ENCODE results near the gene CDH4. TPM values are rescaled to one million over a fixed set of nuclear protein-coding genes. Genes with fewer than 3 reads are reported as not detected.

Gene CDH4
- total RNA-seq, 1 donor from 2014 or later, result 1.1 TPM

DNA sequence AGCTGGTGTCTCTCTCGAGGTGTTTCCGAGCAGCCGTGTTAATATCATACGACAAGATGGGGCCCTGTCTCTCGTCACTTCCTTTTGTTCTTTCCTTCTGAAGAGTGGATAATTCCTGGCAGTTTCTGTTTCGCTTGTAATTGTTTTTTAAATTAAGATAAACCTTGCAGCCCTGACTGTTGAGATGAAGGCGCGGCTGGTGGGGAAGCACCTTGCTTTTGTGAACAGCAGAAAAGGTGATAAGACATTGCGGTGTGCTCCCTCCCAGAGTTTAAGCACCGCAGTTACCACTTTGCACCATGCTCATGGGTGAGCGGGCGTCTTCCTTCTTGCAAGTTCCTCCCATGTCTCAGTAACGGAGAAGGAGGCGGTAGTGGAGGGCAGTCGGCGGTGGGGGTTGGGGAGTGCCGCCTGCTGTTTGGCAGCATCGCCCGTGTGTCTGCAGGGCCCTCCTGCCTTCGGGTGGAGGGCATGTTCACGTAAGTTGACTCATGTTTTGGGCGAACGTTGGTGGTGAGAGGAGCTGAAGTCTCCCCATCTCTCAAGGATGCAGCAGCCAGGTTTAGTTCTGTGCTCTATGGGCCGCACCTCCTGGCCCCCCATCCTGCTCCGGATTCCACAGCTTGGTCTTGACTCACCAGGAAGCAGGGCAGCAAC is 467.8 kb downstream of the CDH4 start:
- DNase-seq, result peak; percentile 38

- DNase-seq, result no peak
Observed at GRCh38 chr20:61720348-61720696, 468.3 kb downstream of the CDH4 start.

GRCh38 chr20:61722146-61722678 is 470.2 kb downstream of the CDH4 start:
- no peak for DNase-seq

DNA sequence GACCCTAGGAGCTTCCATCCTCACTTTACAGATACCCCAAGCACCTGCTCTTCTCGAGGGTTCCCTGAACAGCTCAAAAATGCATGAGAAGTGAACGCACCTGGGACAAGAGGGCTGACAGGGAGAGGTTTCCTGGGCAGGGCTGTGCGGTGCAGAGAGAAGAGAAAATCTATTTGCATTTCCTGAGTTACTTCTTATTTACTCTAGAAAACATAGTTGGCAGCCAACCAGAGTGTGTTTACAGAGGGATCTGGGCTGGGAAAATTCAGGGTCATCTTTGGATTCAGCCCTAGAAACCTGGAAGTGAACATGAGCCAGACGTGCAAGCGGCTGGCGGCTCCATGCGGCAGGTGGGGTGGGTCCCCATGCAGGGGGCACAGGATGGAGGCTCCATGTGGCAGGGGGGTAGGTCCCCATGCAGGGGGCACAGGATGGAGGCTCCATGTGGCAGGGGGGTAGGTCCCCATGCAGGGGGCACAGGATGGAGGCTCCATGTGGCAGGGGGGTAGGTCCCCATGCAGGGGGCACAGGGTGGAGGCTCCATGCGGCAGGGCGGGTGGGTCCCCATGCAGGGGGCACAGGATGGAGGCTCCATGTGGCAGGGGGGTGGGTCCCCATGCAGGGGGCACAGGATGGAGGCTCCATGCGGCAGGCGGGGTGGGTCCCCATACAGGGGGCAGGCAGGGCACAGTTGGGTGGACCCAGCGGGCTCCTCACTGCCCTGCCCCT is 471.6 kb downstream of the CDH4 start:
- peak; percentile 12 for DNase-seq

DNA sequence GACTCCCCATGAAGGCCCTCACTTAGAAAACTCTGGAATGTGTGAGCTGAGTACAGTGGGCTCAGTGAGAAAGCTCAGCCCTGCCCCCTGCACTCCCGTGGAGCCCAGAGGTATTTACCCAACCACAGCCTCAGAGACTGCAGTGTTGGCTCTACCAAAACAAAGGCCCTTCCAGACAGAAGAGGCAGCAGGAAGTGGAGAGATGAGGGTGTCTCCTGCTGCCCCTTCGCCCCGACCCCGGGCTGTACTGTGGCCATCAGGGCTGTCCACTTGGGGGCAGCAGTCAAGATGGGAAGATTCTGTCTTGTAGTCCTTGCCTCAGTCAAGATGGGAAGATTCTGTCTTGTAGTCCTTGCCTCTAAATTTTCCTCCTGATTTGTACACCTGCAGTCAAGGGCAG is 472.3 kb downstream of the CDH4 start:
- DNase-seq, result peak; percentile 14

DNA sequence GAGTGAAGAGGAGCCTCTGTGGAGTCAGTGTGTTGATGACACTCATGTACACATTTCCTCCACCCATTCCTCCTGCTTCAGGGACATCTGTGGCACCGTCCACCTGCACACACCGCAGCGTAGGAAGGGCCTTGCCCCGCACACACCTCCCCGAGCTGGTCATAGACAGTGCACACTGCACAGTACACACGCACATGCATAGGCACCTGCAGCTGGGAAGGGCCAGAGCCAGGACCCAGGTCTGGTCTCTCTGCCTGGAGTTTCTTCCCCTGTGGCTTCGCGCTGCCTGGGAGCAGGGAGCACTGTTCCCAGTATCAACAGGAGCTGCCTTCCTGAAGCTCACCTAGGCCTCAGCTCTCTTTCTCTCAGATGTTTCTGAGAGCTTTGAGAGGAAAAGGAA is 473.1 kb downstream of the CDH4 start:
- no peak for DNase-seq

GRCh38 chr20:61725966-61726365 is 473.9 kb downstream of the CDH4 start:
- DNase-seq, result no peak

DNA sequence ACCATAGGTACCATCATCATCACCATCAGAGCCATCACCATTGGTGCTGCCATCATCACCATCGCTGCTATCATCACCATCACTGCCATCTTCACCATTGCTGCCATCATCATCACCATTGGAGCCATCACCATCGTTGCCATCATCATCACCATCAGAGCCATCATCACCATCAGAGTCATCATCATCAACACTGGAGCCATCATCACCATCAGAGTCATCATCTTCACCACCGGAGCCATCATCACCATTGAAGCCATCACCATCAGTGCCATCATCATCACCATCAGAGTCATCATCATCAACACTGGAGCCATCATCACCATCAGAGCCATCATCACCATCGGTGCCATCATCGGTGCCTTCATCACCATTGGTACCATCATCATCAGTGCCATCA is 474.9 kb downstream of the CDH4 start:
- DNase-seq, result no peak

DNA sequence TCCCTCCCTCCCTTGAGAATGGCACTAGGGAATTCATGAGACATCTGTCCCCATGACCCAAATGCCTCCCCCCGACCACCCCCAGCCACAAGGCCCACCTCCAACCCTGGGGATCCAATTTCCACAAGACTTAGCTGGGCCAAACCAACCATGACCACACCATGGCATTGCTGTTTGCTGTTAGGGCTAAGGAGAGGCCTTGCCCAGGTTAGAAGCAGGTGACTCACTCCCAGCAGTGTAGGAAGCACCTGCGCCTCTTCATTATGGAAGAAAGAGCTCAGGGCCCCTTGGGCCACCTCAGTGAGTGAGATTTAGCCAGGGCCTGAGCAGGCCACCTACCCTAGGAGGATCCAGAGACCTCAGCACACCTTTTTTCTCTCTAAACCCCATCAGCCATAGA is 475.7 kb downstream of the CDH4 start:
- no peak for DNase-seq

DNA sequence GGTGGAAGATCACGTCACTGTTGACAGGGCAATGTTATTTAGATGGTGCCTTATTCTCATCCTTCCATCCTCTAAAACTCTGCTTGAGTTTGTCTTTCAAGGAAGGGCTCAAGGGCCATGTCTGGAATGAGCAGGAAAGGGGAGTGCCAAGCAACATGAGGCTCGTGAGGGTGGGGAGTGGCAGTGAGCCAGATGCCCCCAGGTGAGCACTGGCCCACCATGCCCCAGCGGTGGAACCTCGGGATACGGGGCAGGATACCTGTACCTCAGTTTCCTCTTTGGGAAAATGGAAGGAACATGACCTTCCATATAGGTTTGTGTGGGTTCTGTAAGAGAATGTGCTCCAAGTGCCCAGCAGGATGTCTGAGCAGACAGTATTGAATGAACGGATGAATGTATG is 476.3 kb downstream of the CDH4 start:
- no peak for DNase-seq

GRCh38 chr20:61728786-61729770 is 477.0 kb downstream of the CDH4 start:
- DNase-seq, result no peak

DNA sequence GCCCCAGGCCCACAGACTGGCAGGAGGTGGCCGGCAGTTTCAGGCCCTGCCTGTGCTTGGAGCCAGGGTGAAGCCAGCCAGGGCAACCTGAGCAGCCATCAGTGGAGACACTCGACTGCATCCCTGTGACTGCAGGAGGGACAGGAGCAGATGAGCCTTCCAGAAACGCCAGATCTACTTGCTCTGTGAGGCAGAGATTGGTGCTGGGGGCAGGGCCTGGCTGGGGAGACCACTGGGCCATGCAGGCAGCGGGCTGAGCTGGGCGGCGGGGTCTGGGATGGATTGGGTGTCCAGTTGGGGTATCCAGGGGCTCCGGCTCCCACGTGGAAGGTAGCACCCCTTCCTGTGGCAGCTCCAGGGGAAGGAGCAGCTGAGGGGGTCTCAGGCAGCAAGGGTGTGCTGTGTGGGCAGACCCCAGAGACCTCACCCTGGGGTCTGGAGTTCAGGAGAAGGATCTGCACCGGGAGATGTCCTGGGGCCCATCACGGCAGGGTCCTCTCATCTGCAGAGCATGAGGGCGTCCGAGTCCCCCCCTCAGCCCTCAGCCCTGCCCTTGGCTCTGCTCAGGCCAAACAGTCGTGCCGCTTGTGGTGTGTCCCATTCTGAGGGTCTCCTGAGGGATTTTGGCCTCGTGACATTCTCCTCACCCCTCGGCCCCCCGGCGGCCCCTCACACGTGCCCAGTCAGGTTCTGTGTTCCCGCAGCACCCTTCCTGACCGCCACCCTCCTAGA is 478.7 kb downstream of the CDH4 start:
- DNase-seq, result no peak

DNA sequence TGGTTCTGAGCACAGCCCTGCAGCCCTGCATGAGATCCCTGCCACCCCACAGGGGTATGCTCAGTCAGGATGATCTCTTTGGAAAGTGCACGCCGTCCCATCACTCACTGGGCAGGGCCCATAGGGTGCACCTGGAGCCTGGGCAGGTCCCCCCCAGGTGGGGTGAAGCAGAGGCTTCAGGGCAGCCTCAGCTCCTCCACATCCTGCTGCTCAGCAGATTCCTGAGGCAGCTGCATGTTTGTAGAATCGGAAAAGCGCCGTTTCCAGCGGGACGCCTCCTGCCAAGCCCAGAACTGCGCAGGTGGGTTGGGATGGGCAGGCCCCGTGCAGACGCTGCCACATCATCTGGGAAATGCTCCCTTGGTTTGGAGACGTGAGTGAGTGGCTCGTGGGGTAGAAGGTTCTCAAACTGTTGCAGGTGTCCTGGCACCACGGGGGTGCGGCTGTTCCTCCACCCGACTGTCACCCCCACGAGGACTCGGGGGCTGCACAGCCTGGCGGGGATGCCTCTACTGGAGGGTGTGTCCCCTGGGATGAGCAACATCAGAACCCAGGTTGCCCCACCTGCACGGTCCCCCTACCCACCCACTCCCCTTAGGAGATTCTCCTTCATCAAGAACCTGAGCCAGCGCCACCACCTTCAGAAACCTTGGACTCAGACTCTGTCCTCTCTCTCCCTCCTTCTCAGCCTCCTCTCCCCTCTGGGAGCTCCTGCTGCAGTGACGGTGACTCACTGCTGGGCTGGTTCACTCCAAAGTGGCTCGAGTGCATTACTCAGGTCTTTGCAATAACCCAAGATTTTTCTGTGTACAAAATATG is 479.5 kb downstream of the CDH4 start:
- DNase-seq, result no peak

DNA sequence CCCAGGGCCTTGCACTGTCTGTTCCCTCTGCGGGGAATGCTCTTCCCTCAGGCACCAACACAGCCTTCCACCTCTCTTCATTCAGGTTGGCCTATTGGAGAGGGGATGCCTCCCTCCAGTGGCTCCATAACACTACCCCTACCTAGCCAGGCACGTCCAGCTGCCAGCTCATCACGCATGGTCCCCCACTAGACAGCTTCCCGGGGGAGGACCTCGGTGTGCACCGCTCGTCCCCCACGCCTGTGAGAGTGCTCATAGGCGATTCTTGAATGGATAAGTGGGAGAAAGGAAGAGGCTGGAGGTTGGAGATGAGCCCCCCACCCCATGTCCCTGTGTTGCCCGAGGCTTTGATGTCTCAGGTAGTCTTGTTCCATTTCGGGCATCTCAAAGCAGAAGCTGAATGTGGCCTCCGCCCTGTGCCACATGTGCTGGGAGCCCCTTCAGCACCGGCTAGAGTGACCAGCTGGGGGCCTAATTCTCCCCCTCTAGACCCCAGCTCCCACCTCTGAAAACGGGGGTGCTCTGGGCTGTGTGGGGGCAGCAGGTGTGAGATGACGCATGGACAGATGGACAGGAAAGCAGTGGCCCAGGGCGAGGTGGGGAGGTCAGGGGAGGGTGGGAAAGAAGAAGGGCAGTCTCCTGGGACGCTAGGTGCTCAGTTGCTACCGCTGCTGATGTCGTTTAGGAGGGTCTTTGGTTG is 480.6 kb downstream of the CDH4 start:
- no peak for DNase-seq

GRCh38 chr20:61733216-61733615 is 481.2 kb downstream of the CDH4 start:
- no peak for DNase-seq

GRCh38 chr20:61733891-61734732 is 482.1 kb downstream of the CDH4 start:
- no peak for DNase-seq

DNA sequence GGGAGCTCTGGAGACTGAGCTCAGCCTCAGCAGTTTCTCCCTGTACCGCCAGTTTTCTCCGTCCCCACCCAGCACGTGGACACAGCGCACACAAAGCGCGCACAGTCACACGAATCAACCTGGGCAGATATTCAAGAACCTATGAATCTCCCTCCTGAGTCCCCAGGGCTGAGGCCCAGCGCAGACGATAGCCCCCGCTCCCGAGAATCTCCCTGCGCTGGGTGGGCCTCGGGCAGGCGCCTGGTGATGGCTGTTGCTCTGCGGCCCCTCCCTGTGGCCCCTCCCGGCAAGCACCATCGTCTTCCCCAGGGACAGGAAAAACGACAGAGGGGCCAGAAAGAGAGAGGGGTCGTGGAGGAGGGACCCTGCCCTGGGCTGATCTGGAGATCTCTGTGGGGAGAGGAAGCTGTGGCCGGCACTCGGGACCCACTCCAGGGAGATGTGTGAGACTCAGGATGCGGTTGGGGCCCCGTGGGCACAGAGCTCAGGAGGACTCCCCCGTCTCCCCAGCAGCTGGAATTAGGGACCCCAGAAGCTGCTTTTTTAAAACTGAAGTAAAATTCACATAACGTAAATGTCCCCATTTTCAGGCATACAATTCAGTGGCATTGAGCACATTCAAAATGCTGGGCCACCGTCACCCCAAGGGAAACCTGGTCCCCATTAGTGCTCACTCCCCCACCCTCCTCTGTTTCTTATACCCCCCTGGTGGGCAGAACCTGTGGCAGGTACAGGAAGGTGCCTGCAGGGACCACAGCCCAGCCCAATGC is 482.9 kb downstream of the CDH4 start:
- DNase-seq, result peak; percentile 24

- DNase-seq, result no peak
Observed at GRCh38 chr20:61735503-61735785, 483.4 kb downstream of the CDH4 start.
